GM18499 (cell line): ENCODE results near the gene CCDC9.
"Not testable (repeated sequence)": the region's sequence is repeated elsewhere in the genome, so short reads cannot be mapped to it uniquely, and the experiment has no call there.

Experiments used
- ATAC-seq: cut with Tn5 transposase; IDR thresholded peaks from one replicate; pipeline ENCODE4 v1.9.1; 2021; ENCODE audit warnings: moderate number of reproducible peaks; ENCODE audit not compliant: insufficient read depth, unreplicated experiment

CCDC9 gene

DNA sequence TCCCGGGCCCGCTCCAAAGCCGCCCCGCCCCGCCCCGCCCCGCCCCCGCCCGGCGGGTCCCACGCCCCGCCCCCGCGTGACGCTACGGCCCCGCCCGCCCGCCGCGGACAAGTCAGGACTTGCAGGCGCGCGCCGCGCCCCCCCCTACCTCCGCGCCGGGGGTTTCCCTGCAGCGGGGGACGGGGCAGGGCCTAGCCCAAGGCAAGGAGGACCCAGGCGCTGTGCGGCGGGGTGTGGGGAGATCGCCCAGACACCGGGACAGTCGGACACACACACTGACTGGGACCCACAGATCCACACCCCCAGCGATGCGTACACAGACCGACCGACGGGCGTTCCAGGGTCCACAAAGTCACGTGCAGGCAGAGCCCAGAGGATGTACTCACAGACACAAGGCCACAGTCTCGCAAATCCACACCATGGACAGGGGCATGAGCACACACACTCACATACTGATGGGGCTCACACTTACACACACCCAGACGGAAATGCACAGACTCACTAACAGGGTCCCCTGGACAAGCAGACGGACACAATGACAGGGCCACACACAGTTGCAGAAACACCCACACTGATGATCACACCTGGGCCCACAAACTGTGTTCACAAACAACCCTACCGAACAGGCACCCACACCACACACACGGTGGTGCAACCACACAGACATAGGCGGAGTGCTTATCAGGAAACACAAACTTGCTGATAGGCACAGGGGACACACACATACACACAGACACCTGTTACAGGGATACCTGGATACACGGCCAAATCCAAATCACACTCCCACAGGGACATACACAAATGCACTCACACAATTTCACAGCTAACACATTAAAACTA lies 24.9 kb upstream of the CCDC9 start:
- ATAC-seq = no peak

DNA sequence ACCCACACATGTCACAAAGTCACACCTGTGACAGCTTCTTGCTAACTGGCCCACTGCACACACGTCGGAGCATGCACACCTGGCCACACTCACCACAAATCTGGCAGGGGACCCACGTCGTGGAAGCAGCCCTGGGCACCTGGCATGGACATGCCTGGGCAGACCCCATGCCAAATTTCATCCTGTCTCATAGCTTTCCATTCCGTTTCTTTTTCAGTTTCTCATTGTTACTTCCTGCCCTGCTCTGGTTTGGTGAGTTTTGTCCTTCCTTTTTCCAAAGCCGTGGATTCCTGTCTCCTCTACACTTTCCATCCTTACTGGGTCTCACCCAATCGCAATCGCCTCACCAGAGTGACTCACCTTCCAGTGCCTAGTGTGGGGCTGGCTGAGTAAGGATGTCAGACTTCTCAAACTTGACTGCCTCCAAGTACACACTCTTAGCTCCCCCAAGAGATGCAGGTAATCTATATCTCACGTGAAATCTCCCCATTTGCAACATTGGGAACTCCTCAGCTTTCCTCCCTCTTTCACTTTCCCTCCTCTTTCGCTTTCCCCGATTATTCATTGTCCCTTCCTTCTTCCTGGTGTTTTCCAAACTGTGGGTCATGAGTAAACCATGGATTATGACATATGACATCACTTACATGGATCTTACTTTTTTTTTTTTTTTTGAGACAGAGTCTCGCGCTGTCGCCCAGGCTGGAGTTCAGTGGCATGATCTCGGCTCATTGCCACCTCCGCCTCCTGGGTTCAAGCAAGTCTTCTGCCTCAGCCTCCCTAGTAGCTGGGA lies 23.7 kb upstream of the CCDC9 start:
- no peak for ATAC-seq

DNA sequence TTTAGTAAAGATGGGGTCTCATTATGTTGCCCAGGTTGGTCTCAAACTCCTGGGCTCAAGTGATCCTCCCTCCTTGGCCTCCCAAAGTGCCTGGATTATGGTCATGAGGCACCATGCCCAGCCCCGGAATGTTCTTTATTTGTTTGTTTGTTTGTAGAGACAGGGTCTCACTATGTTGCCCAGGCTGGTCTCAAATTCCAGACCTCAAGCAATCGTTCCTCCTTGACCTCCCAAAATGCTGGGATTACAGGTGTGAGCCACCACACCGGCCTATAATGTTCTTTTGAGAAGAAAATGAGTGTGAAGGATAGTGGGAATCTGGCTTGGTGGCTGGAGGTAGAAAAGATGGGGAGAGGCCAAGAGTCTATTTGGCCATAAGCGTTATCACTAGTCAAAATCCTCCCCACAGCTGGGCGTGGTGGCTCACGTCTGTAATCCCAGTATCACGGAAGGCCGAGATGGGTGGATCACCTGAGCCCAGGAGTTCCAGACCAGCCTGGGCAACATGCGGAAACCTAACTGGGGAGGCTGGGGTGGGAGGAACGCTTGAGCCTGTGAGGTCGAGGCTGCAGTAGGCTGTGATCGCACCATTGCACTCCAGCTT lies 20.2 kb upstream of the CCDC9 start:
- ATAC-seq = no peak

DNA sequence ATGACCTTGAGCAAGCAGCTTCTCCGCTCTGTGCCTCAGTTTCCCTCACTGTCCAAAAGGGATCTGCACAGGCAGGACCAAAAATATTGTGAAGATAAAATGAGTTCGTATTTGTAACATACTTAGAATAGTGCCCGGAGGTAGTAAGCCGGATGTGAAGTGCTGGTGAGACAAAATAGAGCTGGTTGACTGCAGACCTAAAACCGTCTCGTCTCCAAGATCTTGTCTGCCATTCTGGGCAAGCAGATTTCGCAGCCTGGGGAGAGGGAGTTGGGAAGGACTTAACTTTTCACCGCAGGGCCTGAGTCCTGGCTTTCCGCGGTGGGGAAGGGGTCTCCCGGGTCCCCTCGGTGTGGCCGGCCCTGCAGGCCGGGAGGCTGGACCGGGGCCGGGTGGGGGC lies 17.2 kb upstream of the CCDC9 start:
- no peak for ATAC-seq

DNA sequence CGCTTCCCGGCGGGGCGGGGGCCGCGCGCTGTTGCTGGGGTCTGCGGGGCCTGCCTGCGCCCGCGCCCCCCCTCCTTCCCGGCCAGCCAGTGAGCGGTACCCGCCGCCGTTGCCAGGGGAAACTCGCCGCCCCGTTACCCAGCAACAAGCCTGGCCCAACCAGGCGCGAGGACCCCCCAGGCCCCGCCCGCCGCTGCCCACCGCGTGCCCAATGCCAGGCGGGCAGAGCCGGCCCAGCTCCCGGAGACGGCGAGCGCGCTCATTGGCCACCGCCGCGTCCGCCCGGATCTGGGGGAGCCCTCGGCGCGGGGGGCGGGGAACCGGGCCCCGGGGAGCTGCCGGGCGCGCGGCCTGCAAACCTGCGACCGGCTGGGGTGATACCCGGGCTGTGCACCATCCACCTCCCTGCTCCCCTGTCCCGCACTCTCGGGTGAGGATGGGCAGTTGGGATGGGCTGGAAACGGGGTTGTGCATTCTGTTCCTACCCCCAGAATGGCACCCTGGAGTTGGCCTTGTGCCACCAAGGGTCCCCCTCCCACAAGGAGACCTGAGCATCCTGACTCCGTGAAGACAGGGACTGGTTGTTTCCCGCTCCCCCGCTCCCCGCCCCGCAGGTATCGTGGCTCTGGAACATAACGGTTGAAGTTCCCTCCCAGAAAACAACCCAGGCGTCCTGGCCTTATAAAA lies 16.6 kb upstream of the CCDC9 start:
- ATAC-seq = no peak

DNA sequence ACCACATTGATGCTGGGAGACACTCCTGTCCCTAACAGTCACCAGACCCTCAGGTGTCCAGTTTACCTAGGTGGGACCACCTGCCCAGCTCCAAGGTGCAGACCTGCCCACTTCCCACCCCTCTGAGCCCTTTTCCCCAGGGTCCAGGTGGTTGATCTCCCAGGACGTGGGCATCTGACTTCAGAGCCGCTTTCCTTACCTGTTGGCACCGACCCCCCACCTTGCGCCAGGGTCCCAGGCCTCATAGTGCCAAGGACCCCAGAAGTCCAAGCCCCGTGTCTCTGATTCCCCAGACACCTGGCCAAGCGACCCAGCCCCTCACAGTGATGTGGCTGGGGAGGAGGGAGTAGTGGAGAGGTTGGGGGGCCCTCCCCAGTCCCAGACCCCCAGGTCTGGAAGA lies 15.8 kb upstream of the CCDC9 start:
- ATAC-seq = no peak

DNA sequence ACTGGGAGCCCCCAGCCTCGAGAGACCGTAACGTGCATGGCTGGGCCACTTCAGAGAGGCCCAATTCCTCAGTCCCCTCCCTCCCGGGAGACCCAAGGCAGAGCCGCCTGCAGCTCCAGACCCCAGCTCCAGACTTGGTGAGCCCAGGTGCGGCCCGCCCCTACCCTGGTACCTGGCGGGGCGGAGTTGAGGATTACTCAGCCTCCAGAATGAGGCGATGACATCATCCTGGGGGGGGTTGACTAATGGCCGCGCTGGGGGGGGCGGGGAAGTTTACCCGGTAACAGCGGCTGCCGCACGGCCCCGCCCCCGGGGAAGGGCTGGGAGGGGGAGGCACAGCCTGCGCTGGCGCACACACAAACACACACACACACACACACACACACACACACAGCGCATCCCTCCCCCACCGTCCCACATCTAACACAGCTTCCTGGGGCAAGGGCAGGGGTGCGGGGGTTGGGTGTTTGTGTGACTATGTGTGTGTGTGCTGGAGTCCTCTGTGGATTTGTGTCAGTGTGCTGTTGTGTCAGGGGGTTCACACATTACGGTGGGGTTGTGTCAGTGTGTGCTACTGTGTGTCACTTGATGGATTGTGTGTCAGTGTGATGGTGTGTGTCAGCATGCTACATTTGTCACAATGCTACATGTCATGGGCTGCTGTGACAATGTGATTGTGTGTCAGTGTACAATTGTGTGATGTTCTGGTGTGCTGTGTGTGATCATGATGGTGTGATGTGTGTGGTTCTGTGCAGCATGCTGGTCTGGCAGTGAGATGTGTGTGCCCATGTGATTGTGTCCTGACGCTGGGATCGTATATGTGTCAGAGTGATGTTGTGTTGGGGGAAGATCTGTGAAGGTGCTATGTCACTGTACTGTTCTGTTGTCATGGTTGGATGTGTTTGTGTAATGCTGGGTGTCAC lies 15.1 kb upstream of the CCDC9 start:
- no peak for ATAC-seq

DNA sequence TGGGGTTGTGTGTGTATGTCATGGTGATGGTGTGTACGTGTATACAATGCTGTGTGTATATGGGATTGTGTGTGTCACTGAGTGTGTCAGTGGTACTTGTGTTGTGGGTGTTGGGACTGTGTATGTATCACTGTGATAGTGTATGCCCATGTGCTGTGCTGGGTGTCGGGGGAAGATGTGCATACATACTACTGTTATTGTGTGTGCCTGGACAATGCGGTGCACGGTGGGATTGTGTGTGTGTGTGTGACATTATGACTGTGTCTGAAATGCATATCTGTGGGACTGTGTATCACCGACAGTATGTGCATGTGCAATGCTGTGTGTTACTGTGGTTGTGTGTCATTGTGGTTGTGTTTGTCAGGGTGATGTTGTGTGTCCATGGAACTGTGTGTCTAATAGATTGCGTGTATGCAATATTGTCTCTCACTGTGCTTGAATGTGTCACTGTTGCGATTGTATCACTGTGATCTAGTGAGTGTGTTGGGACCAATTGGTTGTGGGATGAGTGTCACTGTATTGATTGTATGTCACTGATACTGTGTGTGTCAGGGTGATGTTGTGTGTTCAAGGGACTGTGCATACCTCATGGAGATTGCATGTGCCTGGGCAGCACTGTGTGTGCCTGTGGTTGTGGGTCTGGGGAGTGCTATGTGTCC lies 14.3 kb upstream of the CCDC9 start:
- no peak for ATAC-seq

DNA sequence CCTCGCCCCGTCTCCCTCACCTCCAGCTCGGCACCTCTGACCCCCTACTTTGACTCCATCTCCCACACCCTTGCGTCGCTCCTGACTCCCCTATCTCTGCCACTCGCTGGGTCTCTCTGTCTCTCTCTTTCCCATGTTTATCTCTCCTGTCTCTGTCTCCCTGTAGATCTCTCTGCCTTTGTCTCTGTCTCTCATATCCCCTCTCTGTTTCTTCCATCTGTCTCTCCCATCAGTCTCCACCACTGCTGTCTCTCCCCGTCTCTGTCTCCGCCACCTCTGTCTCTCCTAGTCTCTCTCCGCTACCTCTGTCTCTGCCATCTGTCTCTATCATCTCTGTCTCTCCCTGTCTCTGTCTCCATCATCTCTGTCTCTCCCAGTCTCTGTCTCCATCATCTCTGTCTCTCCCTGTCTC lies 13.0 kb upstream of the CCDC9 start:
- ATAC-seq = no peak

DNA sequence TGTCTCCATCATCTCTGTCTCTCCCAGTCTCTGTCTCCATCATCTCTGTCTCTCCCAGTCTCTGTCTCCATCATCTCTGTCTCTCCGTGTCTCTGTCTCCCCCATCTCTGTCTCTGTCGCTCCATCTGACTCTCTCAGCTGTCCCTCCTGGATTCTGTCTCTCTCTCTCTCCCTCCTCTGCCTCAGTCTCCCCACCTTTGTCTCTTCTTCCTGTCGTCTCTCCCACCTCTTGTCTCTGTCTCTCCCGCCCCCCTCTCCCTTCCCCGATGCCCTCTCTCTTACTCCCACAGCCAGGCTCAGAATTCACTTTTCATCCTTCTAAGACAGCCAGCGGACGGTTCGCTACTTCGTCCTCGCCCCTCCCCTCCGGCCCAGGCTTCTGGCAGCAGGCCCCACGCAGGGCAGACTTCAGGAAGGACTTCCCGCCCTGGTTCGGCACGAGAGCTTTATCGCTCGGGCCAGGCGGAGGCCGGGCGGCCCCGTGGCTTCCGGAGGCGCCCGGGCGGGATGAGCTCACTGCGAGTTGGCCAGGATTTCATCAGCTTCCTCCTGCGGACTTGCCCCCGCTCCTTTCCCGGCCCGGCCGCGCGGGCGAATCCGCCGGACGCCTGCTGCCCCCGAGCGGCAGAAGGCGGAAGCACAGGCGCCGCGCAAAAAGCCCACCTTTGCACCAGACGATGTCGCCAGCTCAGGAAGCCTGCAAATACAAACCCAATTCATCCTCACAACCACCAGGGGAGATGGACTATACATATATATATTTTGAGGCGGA lies 12.4 kb upstream of the CCDC9 start:
- no peak for ATAC-seq

DNA sequence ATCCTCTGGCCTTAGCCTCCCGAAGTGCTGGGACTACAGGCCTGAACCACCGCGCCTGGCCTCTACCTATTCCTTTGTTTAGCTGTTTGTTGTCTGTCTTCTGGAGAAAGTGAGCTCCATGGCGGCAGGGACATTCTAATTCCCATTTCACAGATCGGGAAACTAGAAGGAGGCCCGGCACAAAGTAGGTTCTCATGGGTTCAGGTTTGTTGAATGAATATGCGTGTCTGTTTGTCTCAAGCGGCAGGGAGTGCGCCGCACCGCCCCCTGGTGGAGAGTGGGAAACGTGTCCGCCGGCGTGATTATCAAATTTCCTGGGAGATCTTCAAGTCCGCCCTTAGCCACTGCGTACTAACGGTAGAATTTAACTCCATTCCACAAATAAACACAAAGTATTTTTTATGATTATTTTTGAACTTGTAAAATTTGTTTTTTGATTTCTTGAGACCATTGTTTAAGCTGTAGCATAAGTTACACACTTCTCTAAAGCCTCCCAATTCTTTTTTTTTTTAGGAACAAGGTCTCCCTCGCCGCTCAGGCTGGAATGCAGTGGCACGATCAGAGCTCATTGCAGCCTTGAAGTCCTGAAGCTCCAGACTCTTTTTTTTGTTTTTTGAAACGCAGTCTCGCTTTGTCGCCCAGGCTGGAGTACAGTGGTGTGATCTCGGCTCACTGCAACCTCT lies 8.9 kb upstream of the CCDC9 start:
- no peak for ATAC-seq

DNA sequence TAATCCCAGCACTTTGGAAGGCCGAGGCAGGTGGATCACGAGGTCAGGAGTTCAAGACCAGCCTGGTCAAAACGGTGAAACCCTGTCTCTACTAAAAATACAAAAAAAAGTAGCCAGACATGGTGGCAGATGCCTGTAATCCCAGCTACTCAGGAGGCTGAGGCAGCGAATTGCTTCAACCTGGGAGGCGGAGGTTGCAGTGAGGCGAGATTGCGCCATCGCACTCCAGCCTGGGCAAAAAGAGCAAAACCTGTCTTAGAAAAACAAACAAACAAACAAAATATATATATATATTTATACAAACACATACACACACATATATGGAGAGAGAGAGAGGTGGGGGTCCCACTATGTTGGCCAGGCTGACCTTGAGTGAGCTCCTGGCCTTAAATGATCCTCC lies 3.3 kb upstream of the CCDC9 start:
- ATAC-seq = not testable (repeated sequence)

DNA sequence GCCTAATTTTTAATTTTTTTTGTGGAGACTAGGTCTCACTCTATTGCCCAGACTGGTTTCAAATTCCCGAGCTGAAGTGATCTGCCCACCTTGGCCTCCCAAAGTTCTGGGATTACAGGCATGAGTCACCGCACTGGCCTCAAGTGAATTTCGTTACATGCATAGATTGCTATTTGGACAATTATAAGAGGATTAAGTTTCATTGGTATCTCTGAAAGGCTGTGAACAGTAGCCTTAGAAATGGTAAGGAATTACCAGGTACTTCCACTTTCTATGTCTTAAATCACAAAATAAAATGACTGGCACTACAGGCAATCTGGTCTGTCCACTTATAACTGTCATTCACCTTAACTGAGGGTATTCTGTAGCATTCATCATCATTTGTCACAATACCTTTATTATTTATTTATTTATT lies 2.9 kb upstream of the CCDC9 start:
- no peak for ATAC-seq

DNA sequence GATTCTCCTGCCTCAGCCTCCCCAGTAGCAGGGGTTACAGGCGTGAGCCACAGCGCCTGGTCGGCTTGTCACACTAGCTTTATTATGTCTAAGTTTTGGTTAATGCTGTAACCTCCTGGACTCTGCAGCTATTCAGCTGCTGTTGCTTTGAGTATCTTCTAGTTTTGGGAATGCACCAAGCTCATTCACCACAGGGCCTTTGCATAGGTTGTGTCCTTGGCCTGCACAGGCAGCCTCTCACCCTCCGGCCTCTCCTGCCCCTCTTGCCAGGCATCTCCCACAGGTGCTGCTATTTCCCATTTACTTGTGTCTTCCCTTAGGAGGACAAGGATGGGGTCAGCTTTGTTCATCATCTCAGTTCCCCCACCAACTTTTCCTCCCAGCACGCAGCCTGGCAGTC lies 2.4 kb upstream of the CCDC9 start:
- ATAC-seq = no peak

DNA sequence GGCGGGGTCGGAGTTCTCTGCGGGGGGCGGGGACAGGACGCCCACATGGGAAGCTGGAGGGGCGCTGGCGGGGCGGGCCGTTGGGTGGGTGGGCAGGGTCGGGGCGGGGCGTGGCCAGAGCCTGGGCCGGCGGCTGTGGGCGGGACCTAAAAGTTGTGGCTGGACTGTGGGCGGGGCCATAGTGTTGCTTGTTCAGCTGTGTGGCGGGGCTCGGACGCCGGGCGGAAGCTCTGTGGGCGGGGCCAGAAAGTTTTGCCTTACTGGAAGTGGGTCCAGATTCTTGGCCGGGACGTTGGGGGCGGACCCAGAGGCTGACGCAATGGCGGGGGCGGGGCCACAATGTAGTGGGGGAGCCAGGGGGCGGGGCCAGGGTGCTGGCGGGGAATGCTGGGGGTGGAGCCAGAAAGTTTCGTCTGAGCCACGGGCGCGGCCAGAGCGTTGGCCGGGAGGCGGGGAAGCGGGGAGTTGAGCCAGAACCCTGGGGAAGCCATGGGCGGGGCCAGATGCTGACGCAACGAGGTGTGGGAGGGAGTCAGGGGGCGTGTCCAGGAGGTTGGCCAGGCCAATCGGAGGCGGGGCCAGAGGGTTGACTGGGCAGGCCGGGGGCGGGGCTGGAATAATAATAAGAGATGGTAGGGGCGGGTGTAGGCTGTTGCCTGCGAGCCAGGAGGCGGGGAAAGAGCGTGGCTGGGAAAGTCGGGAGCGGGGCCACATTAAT lies 527 bp downstream of the CCDC9 start:
- ATAC-seq = peak; percentile 46

DNA sequence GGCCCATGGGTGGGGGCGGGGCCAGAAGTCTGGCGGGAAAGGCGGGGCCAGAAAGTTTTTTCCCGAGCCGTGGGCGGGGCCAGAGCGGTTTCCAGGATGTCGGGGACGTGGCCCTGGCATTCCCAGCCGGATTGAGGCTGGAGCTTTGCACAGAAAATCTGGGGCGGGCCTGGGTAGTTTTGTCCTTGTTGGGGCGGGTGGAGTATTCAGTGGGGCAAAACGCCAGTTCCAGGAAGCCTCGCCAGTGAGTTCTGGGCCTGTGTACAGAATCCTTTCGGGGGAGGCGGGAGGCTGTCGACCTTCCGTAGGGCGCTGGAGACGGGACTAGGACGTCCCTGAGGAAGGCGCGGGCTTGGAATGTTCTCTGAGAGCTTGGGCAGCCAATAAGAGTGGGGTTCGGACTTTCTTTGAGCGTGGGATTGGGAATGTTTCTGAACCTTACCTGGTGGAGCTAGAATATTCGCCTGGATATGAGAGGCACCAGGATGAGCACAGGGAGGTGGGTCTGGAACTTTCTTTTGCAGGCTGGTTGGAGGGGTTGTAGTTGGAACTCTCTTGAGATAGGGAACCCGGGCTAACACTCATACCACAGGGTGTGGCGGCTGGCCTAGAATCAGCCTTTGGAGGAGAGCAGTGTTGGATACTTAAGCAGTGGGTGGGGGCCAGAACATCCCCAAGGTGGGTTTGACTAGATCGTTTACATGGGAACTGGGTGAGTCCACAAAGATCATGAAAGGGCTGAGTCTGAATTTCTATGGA lies 1.3 kb downstream of the CCDC9 start:
- ATAC-seq = no peak

DNA sequence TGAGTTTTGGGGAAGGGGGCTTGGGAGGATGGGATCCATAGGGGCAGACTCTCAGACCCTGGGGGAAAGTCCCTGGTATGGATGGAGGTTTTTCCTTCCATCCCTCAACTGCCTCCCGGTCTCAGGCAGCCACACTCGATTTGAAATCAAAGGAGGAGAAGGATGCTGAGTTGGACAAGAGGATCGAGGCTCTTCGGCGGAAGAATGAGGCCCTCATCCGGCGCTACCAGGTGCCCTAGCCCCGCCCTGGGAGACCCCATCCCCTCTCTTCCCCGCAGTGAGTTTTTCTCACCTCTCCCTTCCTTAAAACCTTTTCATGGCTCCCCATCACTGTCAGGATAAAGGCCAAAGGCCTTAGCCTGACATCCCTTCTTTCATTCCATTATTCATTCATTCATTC lies 2.1 kb downstream of the CCDC9 start:
- ATAC-seq = no peak
